ENCODE results near the gene SMG6. TPM values are rescaled to one million over a fixed set of nuclear protein-coding genes. Genes with fewer than 3 reads are reported as not detected.

The SMG6 gene
- total and polyA plus RNA-seq, 7 donors: 11.1 to 38.8 (median 22.9) TPM

GRCh38 chr17:2070241-2071023, 233.2 kb downstream of the SMG6 start:
- no peak for DNase-seq
- H3K27me3 ChIP-seq: no peaks in the 10 kb centered on the region
- H3K27ac ChIP-seq: peak overlapping the region; percentile 58 to 78 (median 74)
- intact Hi-C loops (cut with DNase I): no loop called here
- 74 to 81% methylated on average over 13 of the region's 13 CpGs for WGBS, 2 donors
- no peaks in the 10 kb centered on the region for H3K9me3 ChIP-seq
- no peak for TF ChIP-seq CTCF (IDR thresholded peaks at IDR 0.05)
- TF ChIP-seq EP300 (IDR thresholded peaks at IDR 0.05): no peak
- no peak for TF ChIP-seq POLR2AphosphoS5 (IDR thresholded peaks at IDR 0.05)
- no peak for TF ChIP-seq POLR2A (IDR thresholded peaks at IDR 0.05)
- peaks cover 0 to 20% (median 2%) of the 10 kb centered on the region in 4 donors for H3K36me3 ChIP-seq
- H3K4me1 ChIP-seq: peaks cover 0 to 61% (median 45%) of the 10 kb centered on the region in 4 donors
- H3K4me3 ChIP-seq: no peak overlapping the region

GRCh38 chr17:2068519-2069051, 235.0 kb downstream of the SMG6 start:
- Histone ChIP-seq H3K27ac (peak overlapping the region; percentile 88 to 92 (median 91)), H3K4me3 (no peak overlapping the region), H3K9me3 (no peaks in the 10 kb centered on the region), H3K27me3 (no peaks in the 10 kb centered on the region), H3K36me3 (peaks cover 0 to 38% (median 2%) of the 10 kb centered on the region in 4 donors), H3K4me1 (peaks cover 0 to 70% (median 63%) of the 10 kb centered on the region in 4 donors)
- DNase-seq: no peak
- intact Hi-C loops (cut with DNase I): no loop called here
- 67 to 77% methylated on average over 15 of the region's 15 CpGs for WGBS, 2 donors
- TF ChIP-seq POLR2AphosphoS5 (IDR thresholded peaks at IDR 0.05): no peak
- TF ChIP-seq EP300 (IDR thresholded peaks at IDR 0.05): no peak
- no peak for TF ChIP-seq POLR2A (IDR thresholded peaks at IDR 0.05)
- TF ChIP-seq CTCF (IDR thresholded peaks at IDR 0.05): no peak

GRCh38 chr17:2068031-2068518, 235.5 kb downstream of the SMG6 start:
- no peaks in the 10 kb centered on the region for H3K27me3 ChIP-seq
- peak overlapping the region; percentile 88 to 92 (median 91) for H3K27ac ChIP-seq
- WGBS, 2 donors: 71 to 82% methylated on average over 6 of the region's 6 CpGs
- peaks cover 0 to 75% (median 68%) of the 10 kb centered on the region in 4 donors for H3K4me1 ChIP-seq
- TF ChIP-seq POLR2AphosphoS5 (IDR thresholded peaks at IDR 0.05) (no peak), POLR2A (IDR thresholded peaks at IDR 0.05) (no peak), EP300 (IDR thresholded peaks at IDR 0.05) (no peak), CTCF (IDR thresholded peaks at IDR 0.05) (no peak)
- peaks cover 0 to 43% (median 2%) of the 10 kb centered on the region in 4 donors for H3K36me3 ChIP-seq
- peak; percentile 75 for DNase-seq
- intact Hi-C loops (cut with DNase I): no loop called here
- no peaks in the 10 kb centered on the region for H3K9me3 ChIP-seq
- H3K4me3 ChIP-seq: no peak overlapping the region

GRCh38 chr17:2067608-2068024, 236.0 kb downstream of the SMG6 start:
- WGBS, 2 donors: 48 to 74% methylated on average over 5 of the region's 5 CpGs

More at GRCh38 chr17:2067608-2068024, 236.0 kb downstream of the SMG6 start:
- Histone ChIP-seq H3K4me1 (peaks cover 0 to 79% (median 73%) of the 10 kb centered on the region in 4 donors), H3K27me3 (no peaks in the 10 kb centered on the region), H3K36me3 (peaks cover 0 to 43% (median 2%) of the 10 kb centered on the region in 4 donors), H3K27ac (peak overlapping the region; percentile 88 to 92 (median 91)), H3K4me3 (no peak overlapping the region), H3K9me3 (no peaks in the 10 kb centered on the region)
- intact Hi-C loops (cut with DNase I): no loop called here
- peak; percentile 70 for DNase-seq
- peak in 1 of 4 donors; percentile 29 for TF ChIP-seq POLR2AphosphoS5 (IDR thresholded peaks at IDR 0.05)
- TF ChIP-seq CTCF (IDR thresholded peaks at IDR 0.05): no peak

Data from sigmoid colon (tissue), 7 donors.